DOHH2 (cell line): Measurements from ENCODE around the gene NT5C3A.

Source experiments
- EZH2phosphoT487 ChIP-seq: fragments of 200-600 bp; sonication (generic); IDR thresholded peaks from 2 replicates; pipeline ENCODE4 v1.6.1; 2017; ENCODE audit warnings: borderline replicate concordance, mild to moderate bottlenecking, antibody characterized with exemption, low read length, moderate library complexity, mixed read lengths
- TF ChIP-seq, protein P1 (sequence below): fragments of 200-600 bp; sonication (generic); IDR thresholded peaks from one replicate; pipeline ENCODE4 v1.5.1; 2014; ENCODE audit warnings: antibody characterized with exemption, mild to moderate bottlenecking, low read depth, low read length; ENCODE audit not compliant: poor library complexity, severe bottlenecking

DNA sequence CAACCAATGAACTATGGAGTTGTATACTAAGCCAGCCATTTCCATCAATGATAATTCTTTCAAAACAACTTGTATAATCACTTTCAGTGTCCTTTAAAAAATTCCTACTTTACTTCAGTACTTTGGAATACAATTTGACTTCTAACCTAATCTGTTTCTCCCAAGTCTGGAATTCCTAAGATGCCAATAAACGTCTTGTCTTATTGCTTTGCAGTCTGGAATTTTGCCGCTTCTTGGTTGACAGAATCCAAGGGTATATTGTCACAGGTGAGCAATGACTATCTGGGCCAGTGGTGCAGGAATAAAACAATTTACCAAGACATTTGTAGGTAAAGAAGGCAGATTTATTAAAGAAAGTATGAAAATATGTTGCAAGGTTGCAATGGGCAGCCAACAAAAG lies 24.8 kb upstream of the NT5C3A start:
- TF ChIP-seq, protein P1, sequence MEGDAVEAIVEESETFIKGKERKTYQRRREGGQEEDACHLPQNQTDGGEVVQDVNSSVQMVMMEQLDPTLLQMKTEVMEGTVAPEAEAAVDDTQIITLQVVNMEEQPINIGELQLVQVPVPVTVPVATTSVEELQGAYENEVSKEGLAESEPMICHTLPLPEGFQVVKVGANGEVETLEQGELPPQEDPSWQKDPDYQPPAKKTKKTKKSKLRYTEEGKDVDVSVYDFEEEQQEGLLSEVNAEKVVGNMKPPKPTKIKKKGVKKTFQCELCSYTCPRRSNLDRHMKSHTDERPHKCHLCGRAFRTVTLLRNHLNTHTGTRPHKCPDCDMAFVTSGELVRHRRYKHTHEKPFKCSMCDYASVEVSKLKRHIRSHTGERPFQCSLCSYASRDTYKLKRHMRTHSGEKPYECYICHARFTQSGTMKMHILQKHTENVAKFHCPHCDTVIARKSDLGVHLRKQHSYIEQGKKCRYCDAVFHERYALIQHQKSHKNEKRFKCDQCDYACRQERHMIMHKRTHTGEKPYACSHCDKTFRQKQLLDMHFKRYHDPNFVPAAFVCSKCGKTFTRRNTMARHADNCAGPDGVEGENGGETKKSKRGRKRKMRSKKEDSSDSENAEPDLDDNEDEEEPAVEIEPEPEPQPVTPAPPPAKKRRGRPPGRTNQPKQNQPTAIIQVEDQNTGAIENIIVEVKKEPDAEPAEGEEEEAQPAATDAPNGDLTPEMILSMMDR, result no peak
- TF ChIP-seq EZH2phosphoT487, result no peak
